Loucy (cell line): ENCODE results near the gene HIGD2A.

Experiments used
- CTCF ChIP-seq: fragments of 200-600 bp; sonication (generic); conservative IDR thresholded peaks from 2 replicates; pipeline ENCODE4 v1.5.1; 2014; ENCODE audit warnings: mild to moderate bottlenecking, antibody characterized with exemption, low read length
- EZH2phosphoT487 ChIP-seq: fragments of 200-600 bp; IDR thresholded peaks from 2 replicates; pipeline ENCODE4 v1.6.1; 2018; ENCODE audit warnings: antibody characterized with exemption, mild to moderate bottlenecking, moderate library complexity, borderline replicate concordance

- TF ChIP-seq CTCF (no peak), EZH2phosphoT487 (no peak)
Observed at GRCh38 chr5:176400382-176401156, 12.0 kb downstream of the HIGD2A start.
